GM18517 (cell line): ENCODE results near the gene LSM4.

Experiments used
- ATAC-seq: cut with Tn5 transposase; IDR thresholded peaks from one replicate; pipeline ENCODE4 v1.9.1; 2021; ENCODE audit warnings: mild to moderate bottlenecking, moderate library complexity; ENCODE audit not compliant: unreplicated experiment

Gene LSM4

GRCh38 chr19:18257503-18258470 lies 65.1 kb downstream of the LSM4 start:
- no peak for ATAC-seq
